SK-N-SH (cell line): ENCODE measurements around the gene DCTD.

Source experiments
- CTCF ChIP-seq: fragments of 200-600 bp; sonication (generic); IDR thresholded peaks from 2 replicates; pipeline ENCODE4 v1.6.1; 2017; ENCODE audit warnings: antibody characterized with exemption, mild to moderate bottlenecking, moderate library complexity
- EP300 ChIP-seq, 2 experiments: IDR thresholded peaks; 2 replicates each; pipeline versions ENCODE4 v1.4.0 to v1.6.1; 2012; ENCODE audit warnings: borderline replicate concordance in 1 of 2, low read depth in 1 of 2, low read length in 1 of 2
- GABPA ChIP-seq: IDR thresholded peaks from 2 replicates; pipeline ENCODE4 v1.4.0; 2012; ENCODE audit warnings: low read depth, mild to moderate bottlenecking
- RAD21 ChIP-seq: IDR thresholded peaks from 2 replicates; pipeline ENCODE4 v1.6.1; 2012; ENCODE audit warnings: mild to moderate bottlenecking, low read length
- RFX5 ChIP-seq: IDR thresholded peaks from 2 replicates; pipeline ENCODE4 v1.6.1; 2012; ENCODE audit warnings: mild to moderate bottlenecking, improper control_type of control experiment, low read length
- RXRA ChIP-seq: IDR thresholded peaks from 2 replicates; pipeline ENCODE4 v1.4.0; 2012; ENCODE audit warnings: low read depth, mild to moderate bottlenecking, borderline replicate concordance
- TAF1 ChIP-seq: IDR thresholded peaks from 2 replicates; pipeline ENCODE4 v1.6.1; 2012; ENCODE audit warnings: low read depth, mild to moderate bottlenecking, low read length, moderate library complexity, borderline replicate concordance
- USF1 ChIP-seq: IDR thresholded peaks from 2 replicates; pipeline ENCODE4 v1.4.0; 2012; ENCODE audit warnings: low read depth, borderline replicate concordance
- YY1 ChIP-seq: IDR thresholded peaks from 2 replicates; pipeline ENCODE4 v1.4.0; 2012; ENCODE audit warnings: low read depth, mild to moderate bottlenecking

GRCh38 chr4:182895791-182896292 is 21.3 kb downstream of the DCTD start:
- no peak for TF ChIP-seq GABPA
- TF ChIP-seq CTCF, result no peak
- TF ChIP-seq RFX5, result no peak
- no peak for TF ChIP-seq YY1
- TF ChIP-seq USF1, result no peak
- TF ChIP-seq RXRA, result no peak
- TF ChIP-seq RAD21, result no peak
- TF ChIP-seq TAF1, result no peak
- no peak for TF ChIP-seq EP300 (IDR thresholded peaks at IDR 0.05; ENCODE audit: borderline replicate concordance in 1 of 2, low read depth in 1 of 2, low read length in 1 of 2)
